ENCODE data around the gene PRDM15.

The PRDM15 gene

GRCh38 chr21:41908829-41909228, 29.7 kb upstream of the PRDM15 start:
- no peak for DNase-seq

- no peak for DNase-seq
These were observed 28.5 kb upstream of the PRDM15 start for GRCh38 chr21:41907496-41908258.

- no peak for DNase-seq
These were observed 27.6 kb upstream of the PRDM15 start for GRCh38 chr21:41906770-41907169.

GRCh38 chr21:41903559-41904351, 24.6 kb upstream of the PRDM15 start:
- no peak for DNase-seq

- no peak for DNase-seq
These were observed 23.8 kb upstream of the PRDM15 start for GRCh38 chr21:41902946-41903345.

GRCh38 chr21:41901782-41902181, 22.6 kb upstream of the PRDM15 start:
- DNase-seq, result no peak

- peak; percentile 80 for DNase-seq
These were observed 22.0 kb upstream of the PRDM15 start for GRCh38 chr21:41901099-41901498.

GRCh38 chr21:41900401-41900800, 21.3 kb upstream of the PRDM15 start:
- DNase-seq, result no peak

GRCh38 chr21:41899426-41900202, 20.5 kb upstream of the PRDM15 start:
- no peak for DNase-seq

- no peak for DNase-seq
These were observed 19.9 kb upstream of the PRDM15 start for GRCh38 chr21:41898998-41899397.

- DNase-seq, result no peak
These were observed 18.6 kb upstream of the PRDM15 start for GRCh38 chr21:41897700-41898099.

GRCh38 chr21:41897047-41897669, 18.0 kb upstream of the PRDM15 start:
- no peak for DNase-seq

GRCh38 chr21:41895643-41896493, 16.7 kb upstream of the PRDM15 start:
- DNase-seq, result no peak

GRCh38 chr21:41894922-41895557, 15.9 kb upstream of the PRDM15 start:
- DNase-seq, result no peak

- no peak for DNase-seq
These were observed 15.4 kb upstream of the PRDM15 start for GRCh38 chr21:41894511-41894910.

GRCh38 chr21:41892726-41893125, 13.6 kb upstream of the PRDM15 start:
- DNase-seq, result no peak

GRCh38 chr21:41891132-41891531, 12.0 kb upstream of the PRDM15 start:
- no peak for DNase-seq

GRCh38 chr21:41890355-41890754, 11.2 kb upstream of the PRDM15 start:
- DNase-seq, result no peak

- DNase-seq, result no peak
These were observed 9.7 kb upstream of the PRDM15 start for GRCh38 chr21:41888749-41889376.

- DNase-seq, result peak; percentile 57
These were observed 8.5 kb upstream of the PRDM15 start for GRCh38 chr21:41887667-41888066.

GRCh38 chr21:41886328-41886727, 7.2 kb upstream of the PRDM15 start:
- no peak for DNase-seq
